Measurements from ENCODE around the gene DNAJC30. TPM values are rescaled to one million over a fixed set of nuclear protein-coding genes. Genes with fewer than 3 reads are reported as not detected.

The DNAJC30 gene
- total and polyA plus RNA-seq, 2 of the 8 experiments (the other 6 are each of a cell fraction or from before 2014, with no cell fraction given): 6.1 to 6.3 TPM

DNA sequence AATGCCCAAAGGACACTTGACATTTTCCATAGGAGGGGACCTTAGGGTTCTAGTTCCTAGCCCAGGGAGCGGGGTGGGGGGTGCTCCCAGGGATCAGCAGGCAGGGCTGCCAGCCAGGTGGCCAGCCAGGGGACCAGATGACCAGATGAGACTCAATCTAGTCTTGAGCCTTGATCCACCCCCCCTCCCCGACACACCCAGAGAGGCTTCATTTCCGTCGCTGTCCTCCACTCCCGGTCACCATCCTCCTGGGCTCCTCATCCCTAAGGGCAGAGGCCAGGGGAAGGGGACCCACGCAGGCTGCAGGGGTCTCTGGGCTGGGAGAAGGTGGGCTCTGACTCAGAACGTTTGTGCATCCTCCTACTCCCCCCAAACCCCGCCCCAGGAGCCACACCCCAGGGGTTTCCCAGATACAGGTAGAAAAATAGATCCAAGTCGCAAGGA is 35.2 kb upstream of the DNAJC30 start (continued):
- TF ChIP-seq, protein P1, sequence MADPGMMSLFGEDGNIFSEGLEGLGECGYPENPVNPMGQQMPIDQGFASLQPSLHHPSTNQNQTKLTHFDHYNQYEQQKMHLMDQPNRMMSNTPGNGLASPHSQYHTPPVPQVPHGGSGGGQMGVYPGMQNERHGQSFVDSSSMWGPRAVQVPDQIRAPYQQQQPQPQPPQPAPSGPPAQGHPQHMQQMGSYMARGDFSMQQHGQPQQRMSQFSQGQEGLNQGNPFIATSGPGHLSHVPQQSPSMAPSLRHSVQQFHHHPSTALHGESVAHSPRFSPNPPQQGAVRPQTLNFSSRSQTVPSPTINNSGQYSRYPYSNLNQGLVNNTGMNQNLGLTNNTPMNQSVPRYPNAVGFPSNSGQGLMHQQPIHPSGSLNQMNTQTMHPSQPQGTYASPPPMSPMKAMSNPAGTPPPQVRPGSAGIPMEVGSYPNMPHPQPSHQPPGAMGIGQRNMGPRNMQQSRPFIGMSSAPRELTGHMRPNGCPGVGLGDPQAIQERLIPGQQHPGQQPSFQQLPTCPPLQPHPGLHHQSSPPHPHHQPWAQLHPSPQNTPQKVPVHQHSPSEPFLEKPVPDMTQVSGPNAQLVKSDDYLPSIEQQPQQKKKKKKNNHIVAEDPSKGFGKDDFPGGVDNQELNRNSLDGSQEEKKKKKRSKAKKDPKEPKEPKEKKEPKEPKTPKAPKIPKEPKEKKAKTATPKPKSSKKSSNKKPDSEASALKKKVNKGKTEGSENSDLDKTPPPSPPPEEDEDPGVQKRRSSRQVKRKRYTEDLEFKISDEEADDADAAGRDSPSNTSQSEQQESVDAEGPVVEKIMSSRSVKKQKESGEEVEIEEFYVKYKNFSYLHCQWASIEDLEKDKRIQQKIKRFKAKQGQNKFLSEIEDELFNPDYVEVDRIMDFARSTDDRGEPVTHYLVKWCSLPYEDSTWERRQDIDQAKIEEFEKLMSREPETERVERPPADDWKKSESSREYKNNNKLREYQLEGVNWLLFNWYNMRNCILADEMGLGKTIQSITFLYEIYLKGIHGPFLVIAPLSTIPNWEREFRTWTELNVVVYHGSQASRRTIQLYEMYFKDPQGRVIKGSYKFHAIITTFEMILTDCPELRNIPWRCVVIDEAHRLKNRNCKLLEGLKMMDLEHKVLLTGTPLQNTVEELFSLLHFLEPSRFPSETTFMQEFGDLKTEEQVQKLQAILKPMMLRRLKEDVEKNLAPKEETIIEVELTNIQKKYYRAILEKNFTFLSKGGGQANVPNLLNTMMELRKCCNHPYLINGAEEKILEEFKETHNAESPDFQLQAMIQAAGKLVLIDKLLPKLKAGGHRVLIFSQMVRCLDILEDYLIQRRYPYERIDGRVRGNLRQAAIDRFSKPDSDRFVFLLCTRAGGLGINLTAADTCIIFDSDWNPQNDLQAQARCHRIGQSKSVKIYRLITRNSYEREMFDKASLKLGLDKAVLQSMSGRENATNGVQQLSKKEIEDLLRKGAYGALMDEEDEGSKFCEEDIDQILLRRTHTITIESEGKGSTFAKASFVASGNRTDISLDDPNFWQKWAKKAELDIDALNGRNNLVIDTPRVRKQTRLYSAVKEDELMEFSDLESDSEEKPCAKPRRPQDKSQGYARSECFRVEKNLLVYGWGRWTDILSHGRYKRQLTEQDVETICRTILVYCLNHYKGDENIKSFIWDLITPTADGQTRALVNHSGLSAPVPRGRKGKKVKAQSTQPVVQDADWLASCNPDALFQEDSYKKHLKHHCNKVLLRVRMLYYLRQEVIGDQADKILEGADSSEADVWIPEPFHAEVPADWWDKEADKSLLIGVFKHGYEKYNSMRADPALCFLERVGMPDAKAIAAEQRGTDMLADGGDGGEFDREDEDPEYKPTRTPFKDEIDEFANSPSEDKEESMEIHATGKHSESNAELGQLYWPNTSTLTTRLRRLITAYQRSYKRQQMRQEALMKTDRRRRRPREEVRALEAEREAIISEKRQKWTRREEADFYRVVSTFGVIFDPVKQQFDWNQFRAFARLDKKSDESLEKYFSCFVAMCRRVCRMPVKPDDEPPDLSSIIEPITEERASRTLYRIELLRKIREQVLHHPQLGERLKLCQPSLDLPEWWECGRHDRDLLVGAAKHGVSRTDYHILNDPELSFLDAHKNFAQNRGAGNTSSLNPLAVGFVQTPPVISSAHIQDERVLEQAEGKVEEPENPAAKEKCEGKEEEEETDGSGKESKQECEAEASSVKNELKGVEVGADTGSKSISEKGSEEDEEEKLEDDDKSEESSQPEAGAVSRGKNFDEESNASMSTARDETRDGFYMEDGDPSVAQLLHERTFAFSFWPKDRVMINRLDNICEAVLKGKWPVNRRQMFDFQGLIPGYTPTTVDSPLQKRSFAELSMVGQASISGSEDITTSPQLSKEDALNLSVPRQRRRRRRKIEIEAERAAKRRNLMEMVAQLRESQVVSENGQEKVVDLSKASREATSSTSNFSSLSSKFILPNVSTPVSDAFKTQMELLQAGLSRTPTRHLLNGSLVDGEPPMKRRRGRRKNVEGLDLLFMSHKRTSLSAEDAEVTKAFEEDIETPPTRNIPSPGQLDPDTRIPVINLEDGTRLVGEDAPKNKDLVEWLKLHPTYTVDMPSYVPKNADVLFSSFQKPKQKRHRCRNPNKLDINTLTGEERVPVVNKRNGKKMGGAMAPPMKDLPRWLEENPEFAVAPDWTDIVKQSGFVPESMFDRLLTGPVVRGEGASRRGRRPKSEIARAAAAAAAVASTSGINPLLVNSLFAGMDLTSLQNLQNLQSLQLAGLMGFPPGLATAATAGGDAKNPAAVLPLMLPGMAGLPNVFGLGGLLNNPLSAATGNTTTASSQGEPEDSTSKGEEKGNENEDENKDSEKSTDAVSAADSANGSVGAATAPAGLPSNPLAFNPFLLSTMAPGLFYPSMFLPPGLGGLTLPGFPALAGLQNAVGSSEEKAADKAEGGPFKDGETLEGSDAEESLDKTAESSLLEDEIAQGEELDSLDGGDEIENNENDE (IDR thresholded peaks at IDR 0.05; ENCODE audit: insufficient replicate concordance, low read length): no peak
- no peak for TF ChIP-seq TAF7 (optimal IDR thresholded peaks at IDR 0.05; ENCODE audit: borderline replicate concordance, low read depth, low read length)
- no peak for TF ChIP-seq SRF (IDR thresholded peaks at IDR 0.05; ENCODE audit: low read depth, low read length)
- no peak for TF ChIP-seq SIN3A (conservative IDR thresholded peaks at IDR 0.05 in 1 of 2, IDR thresholded peaks at IDR 0.05 in 1 of 2; ENCODE audit: low read depth in 1 of 2, low read length in 2 of 2)
- TF ChIP-seq ASH2L (IDR thresholded peaks at IDR 0.05; ENCODE audit: low read length): no peak
- TF ChIP-seq, protein P2, sequence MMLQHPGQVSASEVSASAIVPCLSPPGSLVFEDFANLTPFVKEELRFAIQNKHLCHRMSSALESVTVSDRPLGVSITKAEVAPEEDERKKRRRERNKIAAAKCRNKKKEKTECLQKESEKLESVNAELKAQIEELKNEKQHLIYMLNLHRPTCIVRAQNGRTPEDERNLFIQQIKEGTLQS (IDR thresholded peaks at IDR 0.05; ENCODE audit: insufficient read depth, low read depth, low read length): no peak
- no peak for TF ChIP-seq BRCA1 (IDR thresholded peaks at IDR 0.05; ENCODE audit: low read depth, low read length)
